Esophagus muscularis mucosa (tissue), 4 donors: ENCODE data around the gene GABARAP. TPM values are rescaled to one million over a fixed set of nuclear protein-coding genes. Genes with fewer than 3 reads are reported as not detected.
A peak's percentile ranks its signal among the peaks of the same experiment; 100 is the strongest.

ENCODE experiments used
- DNase-seq: peaks from one replicate; pipeline ENCODE4 v3.0.0-alpha.2; 2017; ENCODE audit errors: extremely low spot score
- H3K27ac ChIP-seq, 4 donors: fragments of 200-600 bp; sonication (generic); replicated peaks in 1 of 4; 1 replicate in 3 of 4; 2 replicates in 1 of 4; pipeline ENCODE4 v1.5.1; 2016 to 2019; ENCODE audit warnings: mild to moderate bottlenecking in 1 of 4
- H3K27me3 ChIP-seq, 4 donors: fragments of 200-600 bp; sonication (generic); one replicate each; pipeline versions ENCODE4 v1.5.1 to v1.6.0; 2016 to 2019
- H3K36me3 ChIP-seq, 4 donors: fragments of 200-600 bp; sonication (generic); one replicate each; pipeline ENCODE4 v1.5.1; 2016 to 2019
- H3K4me1 ChIP-seq, 4 donors: fragments of 200-600 bp; sonication (generic); one replicate each; pipeline ENCODE4 v1.5.1; 2016 to 2019
- H3K4me3 ChIP-seq, 4 donors: fragments of 200-600 bp; sonication (generic); 1 replicate in 2 of 4; 2 replicates in 2 of 4; pipeline ENCODE4 v1.5.1; 2016 to 2019; ENCODE audit warnings: mild to moderate bottlenecking in 4 of 4, moderate library complexity in 1 of 4
- H3K9me3 ChIP-seq, 4 donors: fragments of 200-600 bp; sonication (generic); 1 replicate in 3 of 4; 2 replicates in 1 of 4; pipeline ENCODE4 v1.5.1; 2016 to 2019
- EP300 ChIP-seq: sonication (generic); formaldehyde crosslinking; IDR thresholded peaks from one replicate; pipeline ENCODE4 v1.6.1; 2017; ENCODE audit warnings: antibody characterized with exemption
- POLR2A ChIP-seq: fragments of 450-650 bp; IDR thresholded peaks from one replicate; pipeline ENCODE4 v1.6.1; 2017; ENCODE audit warnings: antibody characterized with exemption, moderate library complexity, mild to moderate bottlenecking, low read depth
- POLR2AphosphoS5 ChIP-seq, 2 donors: sonication (generic); formaldehyde crosslinking; IDR thresholded peaks; one replicate each; pipeline ENCODE4 v1.6.1; 2017; ENCODE audit warnings: antibody characterized with exemption in 2 of 2
- WGBS: methylation state at CpG from one replicate; pipeline ENCODE4 v1.1.5; 2018; 5-methylcytosine and 5-hydroxymethylcytosine counted together
- intact Hi-C: fragments of 100-400 bp; cut with DNase I; formaldehyde crosslinking; loops from one replicate; pipeline ENCODE4 v1.15.1; 2023
- total RNA-seq, 4 donors: library from RNA; depleted of rRNA; stranded (reverse); fragments of >200 nt; gene quantifications; one replicate each; pipeline versions ENCODE4 v1.1.0 to v1.2.1, GENCODE V29; 2016
- TF ChIP-seq, protein P1 (sequence below), 3 experiments: fragments of 200-600 bp in 2 of 3; fragments of 450-650 bp in 1 of 3; sonication (generic) in 2 of 3; IDR thresholded peaks; one replicate each; pipeline ENCODE4 v1.5.1; 2017 to 2019; ENCODE audit warnings: antibody characterized with exemption in 3 of 3, mild to moderate bottlenecking in 2 of 3, moderate library complexity in 1 of 3

The GABARAP gene
- total RNA-seq, 4 donors from 2014 or later = 360 to 524 (median 408) TPM

DNA sequence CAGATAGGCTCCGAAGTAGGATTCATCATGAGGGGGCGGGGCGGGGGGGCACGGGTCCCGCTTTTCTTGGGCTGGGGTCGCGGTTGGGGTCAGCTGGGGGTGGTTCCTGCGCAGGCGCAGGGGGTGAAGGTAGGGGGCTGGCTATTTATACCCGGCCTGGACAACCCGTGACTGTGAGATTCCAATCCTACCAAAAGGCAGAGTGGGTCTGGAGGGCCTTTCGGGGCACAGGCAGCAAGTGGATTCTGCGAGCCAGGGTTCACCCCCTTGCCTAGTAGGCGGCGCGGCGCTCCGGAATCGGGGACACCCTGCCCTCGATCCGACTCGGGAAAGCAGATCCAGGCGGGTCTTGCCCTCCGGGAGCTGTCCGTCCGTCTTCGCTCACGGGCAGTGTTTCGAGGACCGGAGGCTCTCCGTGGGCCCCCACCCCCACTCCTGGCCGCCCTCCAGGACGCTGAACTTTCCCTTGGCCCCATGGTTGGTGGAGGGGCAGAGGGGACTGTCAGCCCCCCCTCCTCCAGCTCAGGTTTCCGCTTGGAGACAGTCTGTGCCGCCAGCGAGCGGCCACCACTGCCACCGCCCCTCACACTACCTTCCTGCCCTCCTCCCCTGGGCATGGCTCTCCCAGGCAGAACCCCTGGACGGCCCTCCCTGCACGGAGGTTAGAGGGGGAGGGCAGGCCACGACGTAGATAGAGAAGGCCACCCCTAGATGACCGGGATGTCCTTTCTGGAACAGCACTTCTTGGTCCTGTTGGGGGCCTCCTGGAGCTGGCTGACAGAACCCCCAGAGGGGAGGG, 39.9 kb upstream of the GABARAP start:
- H3K4me1 ChIP-seq = peaks cover 47 to 71% (median 66%) of the 10 kb centered on the region in 4 donors
- WGBS = 4% methylated on average over 21 of the region's 43 CpGs
- DNase-seq = no peak
- peaks cover 0 to 7% (median 0%) of the 10 kb centered on the region in 4 donors for H3K27me3 ChIP-seq
- TF ChIP-seq POLR2A (peak; percentile 43), POLR2AphosphoS5 (IDR thresholded peaks at IDR 0.05) (peak; percentile 76 to 81), EP300 (no peak)
- TF ChIP-seq, protein P1, sequence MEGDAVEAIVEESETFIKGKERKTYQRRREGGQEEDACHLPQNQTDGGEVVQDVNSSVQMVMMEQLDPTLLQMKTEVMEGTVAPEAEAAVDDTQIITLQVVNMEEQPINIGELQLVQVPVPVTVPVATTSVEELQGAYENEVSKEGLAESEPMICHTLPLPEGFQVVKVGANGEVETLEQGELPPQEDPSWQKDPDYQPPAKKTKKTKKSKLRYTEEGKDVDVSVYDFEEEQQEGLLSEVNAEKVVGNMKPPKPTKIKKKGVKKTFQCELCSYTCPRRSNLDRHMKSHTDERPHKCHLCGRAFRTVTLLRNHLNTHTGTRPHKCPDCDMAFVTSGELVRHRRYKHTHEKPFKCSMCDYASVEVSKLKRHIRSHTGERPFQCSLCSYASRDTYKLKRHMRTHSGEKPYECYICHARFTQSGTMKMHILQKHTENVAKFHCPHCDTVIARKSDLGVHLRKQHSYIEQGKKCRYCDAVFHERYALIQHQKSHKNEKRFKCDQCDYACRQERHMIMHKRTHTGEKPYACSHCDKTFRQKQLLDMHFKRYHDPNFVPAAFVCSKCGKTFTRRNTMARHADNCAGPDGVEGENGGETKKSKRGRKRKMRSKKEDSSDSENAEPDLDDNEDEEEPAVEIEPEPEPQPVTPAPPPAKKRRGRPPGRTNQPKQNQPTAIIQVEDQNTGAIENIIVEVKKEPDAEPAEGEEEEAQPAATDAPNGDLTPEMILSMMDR (IDR thresholded peaks at IDR 0.05) = no peak
- peak overlapping the region; percentile 64 to 77 (median 69) for H3K4me3 ChIP-seq
- peaks cover 26 to 35% (median 34%) of the 10 kb centered on the region in 4 donors for H3K36me3 ChIP-seq
- H3K27ac ChIP-seq = peak overlapping the region; percentile 95 to 98 (median 96)
- intact Hi-C loops = no loop called here
- no peaks in the 10 kb centered on the region for H3K9me3 ChIP-seq

DNA sequence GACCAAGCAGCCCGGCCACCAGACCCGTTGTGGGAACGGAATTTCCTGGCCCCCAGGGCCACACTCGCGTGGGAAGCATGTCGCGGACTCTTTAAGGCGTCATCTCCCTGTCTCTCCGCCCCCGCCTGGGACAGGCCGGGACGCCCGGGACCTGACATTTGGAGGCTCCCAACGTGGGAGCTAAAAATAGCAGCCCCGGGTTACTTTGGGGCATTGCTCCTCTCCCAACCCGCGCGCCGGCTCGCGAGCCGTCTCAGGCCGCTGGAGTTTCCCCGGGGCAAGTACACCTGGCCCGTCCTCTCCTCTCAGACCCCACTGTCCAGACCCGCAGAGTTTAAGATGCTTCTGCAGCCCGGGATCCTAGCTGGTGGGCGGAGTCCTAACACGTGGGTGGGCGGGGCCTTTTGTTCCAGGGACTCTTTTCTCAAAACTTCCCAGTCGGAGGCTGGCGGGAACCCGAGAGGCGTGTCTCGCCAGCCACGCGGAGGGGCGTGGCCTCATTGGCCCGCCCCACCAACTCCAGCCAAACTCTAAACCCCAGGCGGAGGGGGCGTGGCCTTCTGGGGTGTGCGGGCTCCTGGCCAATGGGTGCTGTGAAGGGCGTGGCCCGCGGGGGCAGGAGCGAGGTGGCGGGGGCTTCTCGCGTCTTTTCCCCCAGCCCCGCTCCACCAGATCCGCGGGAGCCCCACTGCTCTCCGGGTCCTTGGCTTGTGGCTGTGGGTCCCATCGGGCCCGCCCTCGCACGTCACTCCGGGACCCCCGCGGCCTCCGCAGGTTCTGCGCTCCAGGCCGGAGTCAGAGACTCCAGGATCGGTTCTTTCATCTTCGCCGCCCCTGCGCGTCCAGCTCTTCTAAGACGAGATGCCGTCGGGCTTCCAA, 39.1 kb upstream of the GABARAP start, which contains the start of gene SLC2A4:
Gene SLC2A4 (plus strand): TSS at position 645 of the 879 bp plus-strand sequence. CDS start 217 bp downstream, at position 862.
- peak within 1 kb of the TSS; percentile 95 to 98 (median 96) for H3K27ac ChIP-seq
- WGBS = under 1% methylated on average over 39 of the region's 71 CpGs
- no peaks in the 10 kb centered on the region for H3K9me3 ChIP-seq
- H3K27me3 ChIP-seq = peaks cover 0 to 7% (median 0%) of the 10 kb centered on the region in 4 donors
- TF ChIP-seq, protein P1 (IDR thresholded peaks at IDR 0.05) = no peak
- TF ChIP-seq POLR2A = peak; percentile 86
- no peak for TF ChIP-seq EP300
- peak; percentile 84 to 96 for TF ChIP-seq POLR2AphosphoS5 (IDR thresholded peaks at IDR 0.05)
- peak; percentile 99 for DNase-seq
- intact Hi-C loops = no loop called here
- peaks cover 47 to 63% (median 58%) of the 10 kb centered on the region in 4 donors for H3K4me1 ChIP-seq
- peak within 1 kb of the TSS; percentile 64 to 77 (median 69) for H3K4me3 ChIP-seq
- H3K36me3 ChIP-seq = peaks cover 19 to 29% (median 27%) of the 10 kb centered on the region in 4 donors

DNA sequence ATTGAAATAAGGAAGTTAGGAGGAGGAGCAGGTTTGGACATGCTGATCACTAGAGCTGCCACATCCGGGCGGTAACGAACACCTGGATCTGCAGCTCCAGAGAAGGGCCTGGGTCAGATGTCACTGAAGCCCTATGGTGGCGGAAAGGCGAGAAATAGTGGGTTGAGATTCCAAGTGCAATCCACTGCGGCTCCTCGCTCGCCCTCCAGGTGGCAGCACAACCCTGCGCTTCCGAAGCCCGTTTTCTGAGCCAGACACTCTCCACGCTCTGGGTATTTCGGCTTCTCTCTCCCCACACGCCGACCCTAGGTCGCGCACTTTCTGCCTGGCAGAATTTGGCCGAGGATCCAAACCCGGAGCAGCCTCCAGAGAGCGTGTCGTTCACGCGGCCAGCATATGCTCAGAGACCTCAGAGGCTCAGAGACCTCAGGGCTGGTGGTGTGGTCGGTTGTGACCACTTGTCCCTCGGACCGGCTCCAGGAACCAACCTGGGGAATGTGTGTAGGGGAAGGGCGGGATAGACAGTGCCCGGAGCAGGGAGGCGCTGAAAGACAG, 38.3 kb upstream of the GABARAP start:
- DNase-seq = peak; percentile 96
- TF ChIP-seq POLR2A (peak; percentile 4), EP300 (no peak), POLR2AphosphoS5 (IDR thresholded peaks at IDR 0.05) (peak; percentile 50 to 77)
- TF ChIP-seq, protein P1 (IDR thresholded peaks at IDR 0.05) = peak in 2 of 3 experiments; percentile 95 to 98
- peaks cover 0 to 7% (median 0%) of the 10 kb centered on the region in 4 donors for H3K27me3 ChIP-seq
- H3K4me1 ChIP-seq = peaks cover 45 to 56% (median 51%) of the 10 kb centered on the region in 4 donors
- peak overlapping the region; percentile 64 to 77 (median 69) for H3K4me3 ChIP-seq
- peaks cover 14 to 21% (median 20%) of the 10 kb centered on the region in 4 donors for H3K36me3 ChIP-seq
- intact Hi-C loops = loop anchor here (1.0 kb wide), 1 partner anchor 16 kb away; no protein-coding TSS in a partner anchor
- WGBS = 4% methylated on average over 13 of the region's 29 CpGs
- no peaks in the 10 kb centered on the region for H3K9me3 ChIP-seq
- peak overlapping the region; percentile 95 to 98 (median 96) for H3K27ac ChIP-seq

DNA sequence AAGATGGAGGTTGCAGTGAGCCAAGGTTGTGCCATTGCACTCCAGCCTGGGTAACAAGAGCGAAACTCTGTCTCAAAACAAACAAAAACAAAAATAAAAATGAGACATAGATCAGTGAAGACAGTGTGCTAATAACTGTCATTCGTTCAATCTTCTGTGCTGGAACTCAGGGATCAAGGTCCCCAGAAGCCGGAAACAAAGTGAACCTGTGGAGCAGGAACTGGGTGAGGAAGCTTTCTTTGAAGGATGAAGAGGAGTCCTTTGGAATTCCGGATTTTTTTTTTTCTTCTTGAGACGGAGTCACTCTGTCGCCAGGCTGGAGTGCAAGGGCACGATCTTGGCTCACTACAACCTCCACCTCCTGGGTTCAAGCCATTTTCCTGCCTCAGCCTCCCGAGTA, 37.2 kb upstream of the GABARAP start:
- Histone ChIP-seq H3K27ac (no peak overlapping the region), H3K27me3 (peaks cover 0 to 7% (median 0%) of the 10 kb centered on the region in 4 donors), H3K4me3 (no peak overlapping the region), H3K9me3 (no peaks in the 10 kb centered on the region), H3K36me3 (peaks cover 7 to 10% (median 8%) of the 10 kb centered on the region in 4 donors), H3K4me1 (peaks cover 35 to 44% (median 39%) of the 10 kb centered on the region in 4 donors)
- WGBS = 84% methylated on average over 8 of the region's 8 CpGs
- TF ChIP-seq, protein P1 (IDR thresholded peaks at IDR 0.05) = no peak
- TF ChIP-seq POLR2AphosphoS5 (IDR thresholded peaks at IDR 0.05) = no peak
- no peak for TF ChIP-seq POLR2A
- TF ChIP-seq EP300 = no peak
- intact Hi-C loops = no loop called here
- no peak for DNase-seq
